CD4-positive, alpha-beta T cell treated with Interleukin-15 for 4 hours (primary cell): ENCODE data around the gene NDUFAF7.
"Not testable (repeated sequence)": the region's sequence is repeated elsewhere in the genome, so short reads cannot be mapped to it uniquely, and the experiment has no call there.

Source experiments
- DNase-seq: peaks from one replicate; pipeline ENCODE4 v3.0.0-alpha.2; 2020; ENCODE audit warnings: low spot score

NDUFAF7 gene

GRCh38 chr2:37284381-37284780 lies 52.9 kb downstream of the NDUFAF7 start:
- no peak for DNase-seq

- peak; percentile 9 for DNase-seq
These were observed 56.5 kb downstream of the NDUFAF7 start for GRCh38 chr2:37287966-37288365.

GRCh38 chr2:37291680-37292079 lies 60.2 kb downstream of the NDUFAF7 start:
- no peak for DNase-seq

- not testable (repeated sequence) for DNase-seq
These were observed 63.4 kb downstream of the NDUFAF7 start for GRCh38 chr2:37294858-37295257.

- no peak for DNase-seq
These were observed 64.1 kb downstream of the NDUFAF7 start for GRCh38 chr2:37295469-37296073.

GRCh38 chr2:37297632-37298031 lies 66.2 kb downstream of the NDUFAF7 start:
- no peak for DNase-seq
